Memory B cell (primary cell): ENCODE data around the gene OXNAD1.

ENCODE experiments used
- ATAC-seq: fragments of 150-1000 bp; cut with Tn5 transposase; 2 replicates; pipeline ENCODE4 v1.10.0; 2021; ENCODE audit warnings: low read depth, mild to moderate bottlenecking, moderate library complexity
- DNase-seq, 2 donors: peaks; one replicate each; pipeline ENCODE4 v3.0.0; 2022; ENCODE audit warnings: low spot score in 2 of 2
- H3K27ac Mint-ChIP-seq: one replicate; pipeline ENCODE4 v1.8.0; 2022; ENCODE audit warnings: mild to moderate bottlenecking, moderate library complexity, mixed read lengths
- H3K27me3 Mint-ChIP-seq: one replicate; pipeline ENCODE4 v1.8.0; 2022; ENCODE audit warnings: mixed read lengths
- H3K36me3 Mint-ChIP-seq: one replicate; pipeline ENCODE4 v1.8.0; 2022; ENCODE audit warnings: mild to moderate bottlenecking, mixed read lengths
- H3K4me1 Mint-ChIP-seq: one replicate; pipeline ENCODE4 v1.8.0; 2022; ENCODE audit warnings: mixed read lengths
- H3K4me3 Mint-ChIP-seq: one replicate; pipeline ENCODE4 v1.8.0; 2022; ENCODE audit warnings: mild to moderate bottlenecking, moderate library complexity, mixed read lengths
- H3K9me3 Mint-ChIP-seq: one replicate; pipeline ENCODE4 v1.8.0; 2022; ENCODE audit warnings: mixed read lengths

The OXNAD1 gene

GRCh38 chr3:16277471-16277870 is 12.5 kb downstream of the OXNAD1 start:
- peaks cover 6% of the 10 kb centered on the region for H3K36me3 Mint-ChIP-seq
- no peak overlapping the region for H3K27ac Mint-ChIP-seq

DNA sequence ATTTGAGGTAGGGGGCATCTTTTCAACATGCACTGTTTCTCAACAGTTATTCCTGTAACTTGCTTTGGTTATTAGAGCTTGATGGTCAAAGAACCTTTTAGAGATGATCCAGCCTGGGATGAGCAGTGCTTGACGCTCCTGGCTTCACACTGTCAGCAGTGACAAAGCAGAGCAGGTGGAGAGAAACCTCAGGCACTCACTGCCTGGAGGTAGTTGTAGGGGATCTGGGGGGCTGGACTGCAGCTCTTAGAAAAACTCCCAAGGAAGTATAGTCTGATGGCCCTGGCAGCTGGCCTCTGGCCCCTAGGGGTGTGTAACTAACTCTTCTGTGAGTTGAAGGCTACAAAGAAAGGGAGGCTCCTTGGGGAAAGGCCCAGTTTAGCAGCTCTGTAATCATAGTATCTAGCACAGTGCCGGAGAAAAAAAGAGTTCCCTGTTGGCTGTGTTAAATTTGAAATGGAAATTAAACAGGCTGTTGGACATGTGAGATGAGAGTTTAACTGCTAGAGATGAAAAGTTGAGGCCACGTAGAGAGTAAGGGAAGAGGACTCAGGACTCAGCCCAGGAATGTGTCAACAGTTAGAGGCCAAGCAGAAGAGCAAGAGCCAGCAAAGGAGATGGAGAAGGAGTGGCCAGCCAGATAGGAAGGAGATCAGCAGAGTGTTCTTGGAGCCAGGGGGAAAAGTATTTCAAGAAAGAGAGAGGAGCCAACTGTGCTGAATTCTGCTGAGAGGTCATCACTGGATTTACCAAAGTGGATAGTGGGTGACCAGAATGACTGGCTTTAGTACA is 14.2 kb downstream of the OXNAD1 start:
- no peak for DNase-seq
- no peaks in the 10 kb centered on the region for H3K27me3 Mint-ChIP-seq
- peaks cover 12% of the 10 kb centered on the region for H3K36me3 Mint-ChIP-seq
- no peaks in the 10 kb centered on the region for H3K4me1 Mint-ChIP-seq
- no peak overlapping the region for H3K27ac Mint-ChIP-seq
- no peak overlapping the region for H3K4me3 Mint-ChIP-seq
- no peaks in the 10 kb centered on the region for H3K9me3 Mint-ChIP-seq
- no peak for ATAC-seq

More at GRCh38 chr3:16277471-16277870, 12.5 kb downstream of the OXNAD1 start:
- DNase-seq (no peak), ATAC-seq (no peak)
- Mint-ChIP-seq H3K27me3 (no peaks in the 10 kb centered on the region), H3K4me3 (no peak overlapping the region), H3K4me1 (no peaks in the 10 kb centered on the region), H3K9me3 (no peaks in the 10 kb centered on the region)

DNA sequence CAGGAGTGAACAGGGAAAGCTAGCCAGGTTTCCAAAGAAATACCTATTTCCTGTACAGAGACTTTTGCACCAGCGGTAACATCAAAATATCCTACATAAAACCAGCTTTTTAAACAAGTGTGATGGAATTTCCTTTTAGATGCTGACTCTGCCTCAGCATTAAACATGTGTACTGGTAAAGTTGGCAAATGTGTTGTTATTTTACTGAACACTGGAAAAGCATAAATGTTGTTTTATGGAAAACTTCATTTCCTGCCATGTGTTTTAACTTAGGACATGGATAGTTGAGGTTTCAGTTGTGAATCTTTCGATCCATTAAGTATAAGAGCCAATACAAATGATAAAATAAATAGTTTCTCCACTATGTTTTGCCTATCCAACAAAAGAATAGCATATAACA is 15.7 kb downstream of the OXNAD1 start:
- Mint-ChIP-seq H3K27ac (no peak overlapping the region), H3K36me3 (peaks cover 12% of the 10 kb centered on the region)

DNA sequence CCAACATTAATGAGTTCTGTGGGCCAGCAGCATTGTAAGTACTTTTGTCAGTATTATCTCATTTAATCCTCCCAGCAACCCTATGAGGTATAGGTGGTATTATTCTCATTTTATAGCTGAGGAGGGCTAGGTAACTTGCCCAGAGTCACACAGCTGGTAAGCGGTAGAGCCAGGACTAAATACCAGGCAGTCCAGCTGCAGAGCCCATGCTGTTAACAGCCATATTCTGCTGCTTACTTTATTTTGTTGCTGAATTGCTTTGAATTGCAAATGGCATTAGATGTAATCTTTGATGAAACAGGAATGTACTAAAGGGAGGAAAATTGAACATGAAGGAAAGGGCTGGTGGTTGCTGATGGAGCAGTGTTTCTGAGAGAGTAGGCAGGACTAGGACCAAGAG is 19.6 kb downstream of the OXNAD1 start:
- Mint-ChIP-seq H3K4me1 (peaks cover 6% of the 10 kb centered on the region), H3K4me3 (no peak overlapping the region), H3K9me3 (no peaks in the 10 kb centered on the region), H3K27me3 (no peaks in the 10 kb centered on the region), H3K36me3 (peaks cover 12% of the 10 kb centered on the region), H3K27ac (no peak overlapping the region)
- ATAC-seq (no peak), DNase-seq (no peak)

More for the DNA sequence above, 15.7 kb downstream of the OXNAD1 start:
- ATAC-seq = no peak
- H3K4me1 Mint-ChIP-seq = no peaks in the 10 kb centered on the region
- no peaks in the 10 kb centered on the region for H3K27me3 Mint-ChIP-seq
- no peak overlapping the region for H3K4me3 Mint-ChIP-seq
- no peaks in the 10 kb centered on the region for H3K9me3 Mint-ChIP-seq
- DNase-seq = no peak

DNA sequence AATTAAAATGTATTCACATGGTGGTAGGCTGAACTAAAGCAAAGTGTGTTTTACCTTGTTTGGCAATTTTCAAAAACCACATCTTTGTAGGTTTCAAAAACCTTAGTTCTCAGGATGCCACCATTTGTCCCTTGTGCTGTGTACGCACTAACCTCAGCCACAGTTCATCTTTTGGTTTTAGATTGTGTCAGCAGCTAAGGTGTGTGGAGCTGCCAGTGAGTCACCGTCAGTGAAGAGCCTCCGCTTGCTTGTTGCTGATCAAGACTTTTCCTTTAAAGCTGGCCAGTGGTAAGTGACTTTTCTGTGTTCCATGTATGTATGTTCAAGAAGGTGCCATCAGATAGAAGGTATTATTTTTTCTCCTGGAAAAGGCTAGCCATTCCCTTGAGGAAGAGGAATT is 21.1 kb downstream of the OXNAD1 start:
- Mint-ChIP-seq H3K4me1 (peaks cover 11% of the 10 kb centered on the region), H3K4me3 (no peak overlapping the region), H3K9me3 (no peaks in the 10 kb centered on the region), H3K27me3 (no peaks in the 10 kb centered on the region), H3K36me3 (peaks cover 12% of the 10 kb centered on the region), H3K27ac (peak overlapping the region; percentile 74)
- no peak for ATAC-seq
- DNase-seq = no peak

- Mint-ChIP-seq H3K4me3 (no peak overlapping the region), H3K4me1 (peaks cover 14% of the 10 kb centered on the region), H3K27me3 (no peaks in the 10 kb centered on the region), H3K27ac (peak overlapping the region; percentile 74), H3K9me3 (no peaks in the 10 kb centered on the region), H3K36me3 (peaks cover 15% of the 10 kb centered on the region)
- peak; percentile 64 for ATAC-seq
- DNase-seq = no peak
These were observed 21.9 kb downstream of the OXNAD1 start for GRCh38 chr3:16286751-16287543.

- DNase-seq (no peak), ATAC-seq (no peak)
- Mint-ChIP-seq H3K4me3 (no peak overlapping the region), H3K9me3 (no peaks in the 10 kb centered on the region), H3K27ac (no peak overlapping the region), H3K27me3 (no peaks in the 10 kb centered on the region), H3K36me3 (peaks cover 15% of the 10 kb centered on the region), H3K4me1 (peaks cover 14% of the 10 kb centered on the region)
These were observed 23.7 kb downstream of the OXNAD1 start for GRCh38 chr3:16288664-16289063.

GRCh38 chr3:16289144-16289889 is 24.3 kb downstream of the OXNAD1 start:
- H3K4me1 Mint-ChIP-seq = peaks cover 14% of the 10 kb centered on the region
- H3K4me3 Mint-ChIP-seq = no peak overlapping the region
- ATAC-seq = no peak
- DNase-seq = no peak
- H3K27me3 Mint-ChIP-seq = no peaks in the 10 kb centered on the region
- no peak overlapping the region for H3K27ac Mint-ChIP-seq
- H3K36me3 Mint-ChIP-seq = peaks cover 14% of the 10 kb centered on the region
- no peaks in the 10 kb centered on the region for H3K9me3 Mint-ChIP-seq

DNA sequence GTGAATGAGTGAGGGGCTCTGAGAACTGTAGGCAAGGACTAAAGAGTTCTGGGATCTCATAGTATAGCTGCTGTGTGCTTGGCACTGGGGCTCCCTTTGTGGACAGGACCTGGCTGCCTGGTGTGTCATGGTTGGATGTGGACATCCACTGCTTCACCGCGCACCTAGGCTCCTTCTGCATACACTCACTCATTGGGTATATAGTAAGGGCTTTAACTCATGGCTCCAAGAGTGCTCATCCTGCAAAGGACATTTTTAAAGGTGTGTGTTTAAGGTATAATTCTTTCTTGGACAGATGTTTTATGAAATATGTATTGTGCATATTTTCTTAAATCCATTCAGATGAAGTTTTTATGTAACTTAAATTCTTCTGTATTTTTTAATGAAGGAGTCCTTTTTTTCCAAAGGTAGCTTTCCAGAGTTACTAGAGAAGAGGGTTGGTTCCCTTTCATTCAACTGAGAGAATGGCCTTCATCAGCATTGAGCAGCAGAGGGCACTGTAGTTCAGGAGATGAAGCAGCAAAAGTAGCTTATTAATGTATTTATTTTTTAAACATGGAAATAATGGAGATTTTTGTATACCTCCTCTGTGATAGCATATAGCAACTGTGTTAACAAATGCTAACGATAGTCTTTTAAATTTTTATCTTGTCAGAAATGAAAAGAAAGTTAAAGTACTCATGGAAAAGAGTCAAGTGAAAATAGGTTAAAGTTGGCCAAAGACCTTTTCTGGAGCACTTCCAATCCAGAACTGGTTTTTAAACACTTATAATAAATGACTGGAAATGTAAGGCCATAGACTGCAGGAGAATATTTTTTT is 25.2 kb downstream of the OXNAD1 start:
- Mint-ChIP-seq H3K9me3 (no peaks in the 10 kb centered on the region), H3K27ac (no peak overlapping the region), H3K36me3 (peaks cover 12% of the 10 kb centered on the region), H3K27me3 (no peaks in the 10 kb centered on the region), H3K4me1 (peaks cover 14% of the 10 kb centered on the region), H3K4me3 (no peak overlapping the region)
- DNase-seq (peak; percentile 27 to 45), ATAC-seq (peak; percentile 57)

DNA sequence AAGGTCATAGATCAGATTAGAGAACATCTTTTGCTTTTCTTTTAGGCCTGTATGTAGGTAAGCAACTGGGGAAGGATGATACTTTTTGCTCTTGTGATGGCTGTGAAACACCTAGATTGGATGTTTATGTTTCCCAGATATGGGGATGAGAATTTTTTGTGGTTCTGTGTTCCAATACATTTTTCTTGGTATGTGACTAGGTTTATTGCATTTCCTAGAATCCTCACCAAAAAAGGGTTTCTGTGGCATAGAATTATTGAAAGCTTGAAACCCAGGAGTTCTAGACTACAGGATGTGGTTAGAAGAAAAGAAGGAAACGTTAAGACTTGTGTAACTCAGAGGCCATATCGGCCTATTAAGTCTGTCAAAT is 25.8 kb downstream of the OXNAD1 start:
- ATAC-seq (peak; percentile 50), DNase-seq (no peak)
- no peak overlapping the region for H3K4me3 Mint-ChIP-seq
- H3K9me3 Mint-ChIP-seq = no peaks in the 10 kb centered on the region
- no peak overlapping the region for H3K27ac Mint-ChIP-seq
- no peaks in the 10 kb centered on the region for H3K27me3 Mint-ChIP-seq
- peaks cover 17% of the 10 kb centered on the region for H3K36me3 Mint-ChIP-seq
- H3K4me1 Mint-ChIP-seq = peaks cover 18% of the 10 kb centered on the region

- Mint-ChIP-seq H3K4me1 (peaks cover 11% of the 10 kb centered on the region), H3K27me3 (no peaks in the 10 kb centered on the region), H3K27ac (no peak overlapping the region), H3K36me3 (peaks cover 41% of the 10 kb centered on the region), H3K9me3 (no peaks in the 10 kb centered on the region), H3K4me3 (no peak overlapping the region)
- no peak for ATAC-seq
- no peak for DNase-seq
These were observed 29.8 kb downstream of the OXNAD1 start for GRCh38 chr3:16294844-16295243.

- no peaks in the 10 kb centered on the region for H3K9me3 Mint-ChIP-seq
- H3K27ac Mint-ChIP-seq = no peak overlapping the region
- DNase-seq (no peak), ATAC-seq (no peak)
- peaks cover 41% of the 10 kb centered on the region for H3K36me3 Mint-ChIP-seq
- no peak overlapping the region for H3K4me3 Mint-ChIP-seq
- H3K27me3 Mint-ChIP-seq = no peaks in the 10 kb centered on the region
- H3K4me1 Mint-ChIP-seq = peaks cover 11% of the 10 kb centered on the region
These were observed 30.4 kb downstream of the OXNAD1 start for GRCh38 chr3:16295298-16295890.
